HG02938 (cell line): ENCODE results near the gene RFC1.
"Not testable (repeated sequence)": the region's sequence is repeated elsewhere in the genome, so short reads cannot be mapped to it uniquely, and the experiment has no call there.

ENCODE experiments used
- ATAC-seq: cut with Tn5 transposase; IDR thresholded peaks from one replicate; pipeline ENCODE4 v1.9.1; 2021; ENCODE audit warnings: mild to moderate bottlenecking, moderate library complexity; ENCODE audit not compliant: unreplicated experiment

Gene RFC1

GRCh38 chr4:39357002-39357401 is 9.2 kb downstream of the RFC1 start:
- peak; percentile 26 for ATAC-seq

GRCh38 chr4:39354254-39354552 is 12.0 kb downstream of the RFC1 start:
- no peak for ATAC-seq

- ATAC-seq = peak; percentile 84
Measured at GRCh38 chr4:39353478-39354253, 12.5 kb downstream of the RFC1 start.

- ATAC-seq = not testable (repeated sequence)
Measured at GRCh38 chr4:39353149-39353477, 13.0 kb downstream of the RFC1 start.

GRCh38 chr4:39349326-39349725 is 16.8 kb downstream of the RFC1 start:
- no peak for ATAC-seq

- no peak for ATAC-seq
Measured at GRCh38 chr4:39348371-39349315, 17.5 kb downstream of the RFC1 start.

GRCh38 chr4:39346856-39347519 is 19.2 kb downstream of the RFC1 start:
- no peak for ATAC-seq

- ATAC-seq = no peak
Measured at GRCh38 chr4:39342731-39343130, 23.4 kb downstream of the RFC1 start.

- ATAC-seq = no peak
Measured at GRCh38 chr4:39341075-39341725, 25.0 kb downstream of the RFC1 start.

GRCh38 chr4:39339968-39340367 is 26.2 kb downstream of the RFC1 start:
- ATAC-seq = no peak

- no peak for ATAC-seq
Measured at GRCh38 chr4:39337841-39338240, 28.3 kb downstream of the RFC1 start.

- ATAC-seq = no peak
Measured at GRCh38 chr4:39335566-39335965, 30.6 kb downstream of the RFC1 start.

- ATAC-seq = no peak
Measured at GRCh38 chr4:39331191-39331590, 35.0 kb downstream of the RFC1 start.

GRCh38 chr4:39330353-39330752 is 35.8 kb downstream of the RFC1 start:
- no peak for ATAC-seq

GRCh38 chr4:39326468-39326977 is 39.6 kb downstream of the RFC1 start:
- no peak for ATAC-seq

GRCh38 chr4:39324897-39325613 is 41.1 kb downstream of the RFC1 start:
- no peak for ATAC-seq

GRCh38 chr4:39324446-39324845 is 41.7 kb downstream of the RFC1 start:
- no peak for ATAC-seq

- no peak for ATAC-seq
Measured at GRCh38 chr4:39323821-39324220, 42.3 kb downstream of the RFC1 start.

- ATAC-seq = no peak
Measured at GRCh38 chr4:39320381-39321115, 45.6 kb downstream of the RFC1 start.

- no peak for ATAC-seq
Measured at GRCh38 chr4:39319676-39320075, 46.5 kb downstream of the RFC1 start.
